Stimulated activated naive B cell treated with anti-CD40 and anti-IgM and Interleukin-4, amounts not matched to agents 10 μg/mL and 1 μg/mL and 100 μg/mL, for 72 hours (primary cell): ENCODE measurements around the gene MITF.

Experiments used
- ATAC-seq, 2 donors: fragments of 150-1000 bp; cut with Tn5 transposase; replicated peaks; 2 replicates each; pipeline ENCODE4 v1.10.0; 2021; ENCODE audit warnings: moderate library complexity in 1 of 2
- DNase-seq: peaks from one replicate; pipeline ENCODE4 v3.0.0; 2021
- H3K27ac Mint-ChIP-seq: one replicate; pipeline ENCODE4 v1.8.0; 2022; ENCODE audit warnings: mild to moderate bottlenecking, mixed read lengths
- H3K27me3 Mint-ChIP-seq, 2 donors: one replicate each; pipeline ENCODE4 v1.8.0; 2022; ENCODE audit warnings: mixed read lengths in 2 of 2
- H3K36me3 Mint-ChIP-seq, 2 donors: one replicate each; pipeline ENCODE4 v1.8.0; 2022; ENCODE audit warnings: mixed read lengths in 2 of 2, mild to moderate bottlenecking in 1 of 2
- H3K4me1 Mint-ChIP-seq, 2 donors: one replicate each; pipeline ENCODE4 v1.8.0; 2022; ENCODE audit warnings: mixed read lengths in 2 of 2, mild to moderate bottlenecking in 1 of 2
- H3K4me3 Mint-ChIP-seq, 2 donors: one replicate each; pipeline ENCODE4 v1.8.0; 2022; ENCODE audit warnings: mild to moderate bottlenecking in 2 of 2, mixed read lengths in 2 of 2, moderate library complexity in 1 of 2
- H3K9me3 Mint-ChIP-seq, 2 donors: one replicate each; pipeline ENCODE4 v1.8.0; 2022; ENCODE audit warnings: mixed read lengths in 2 of 2, mild to moderate bottlenecking in 1 of 2

Gene MITF

GRCh38 chr3:69838696-69839515, 99.6 kb downstream of the MITF start:
- ATAC-seq (no peak), DNase-seq (no peak)
- Mint-ChIP-seq H3K27me3 (peaks cover 4 to 12% of the 10 kb centered on the region in 2 donors), H3K4me1 (no peaks in the 10 kb centered on the region), H3K27ac (no peak overlapping the region), H3K9me3 (peaks cover 0 to 8% of the 10 kb centered on the region in 2 donors), H3K4me3 (no peak overlapping the region), H3K36me3 (no peaks in the 10 kb centered on the region)

GRCh38 chr3:69842351-69842750, 103.1 kb downstream of the MITF start:
- Mint-ChIP-seq H3K27ac (no peak overlapping the region), H3K27me3 (peaks cover 7 to 12% of the 10 kb centered on the region in 2 donors), H3K4me1 (no peaks in the 10 kb centered on the region), H3K36me3 (no peaks in the 10 kb centered on the region), H3K9me3 (no peaks in the 10 kb centered on the region), H3K4me3 (no peak overlapping the region)
- DNase-seq (no peak), ATAC-seq (no peak)

DNA sequence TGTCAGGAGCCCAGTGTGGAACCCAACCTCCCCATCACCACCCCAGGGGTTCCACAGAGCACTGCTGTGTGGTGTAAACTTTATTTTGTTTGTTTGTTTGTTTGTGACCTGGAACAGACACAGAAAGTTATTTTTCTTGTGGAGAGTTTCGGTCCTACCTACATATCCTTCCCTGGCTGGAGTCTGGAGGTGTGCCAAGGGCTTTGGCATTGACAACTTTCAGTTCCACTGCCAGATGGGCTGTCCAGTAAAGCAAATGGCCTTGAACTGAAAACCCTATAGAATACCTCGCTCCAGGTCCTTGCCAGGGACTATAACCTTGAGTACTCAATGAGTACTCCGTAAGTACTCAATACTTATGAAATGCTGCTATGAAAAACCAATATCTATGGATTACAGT, 103.5 kb downstream of the MITF start:
- no peak for ATAC-seq
- Mint-ChIP-seq H3K27ac (no peak overlapping the region), H3K9me3 (no peaks in the 10 kb centered on the region), H3K27me3 (peaks cover 7 to 12% of the 10 kb centered on the region in 2 donors), H3K4me3 (no peak overlapping the region), H3K36me3 (no peaks in the 10 kb centered on the region), H3K4me1 (no peaks in the 10 kb centered on the region)
- no peak for DNase-seq

DNA sequence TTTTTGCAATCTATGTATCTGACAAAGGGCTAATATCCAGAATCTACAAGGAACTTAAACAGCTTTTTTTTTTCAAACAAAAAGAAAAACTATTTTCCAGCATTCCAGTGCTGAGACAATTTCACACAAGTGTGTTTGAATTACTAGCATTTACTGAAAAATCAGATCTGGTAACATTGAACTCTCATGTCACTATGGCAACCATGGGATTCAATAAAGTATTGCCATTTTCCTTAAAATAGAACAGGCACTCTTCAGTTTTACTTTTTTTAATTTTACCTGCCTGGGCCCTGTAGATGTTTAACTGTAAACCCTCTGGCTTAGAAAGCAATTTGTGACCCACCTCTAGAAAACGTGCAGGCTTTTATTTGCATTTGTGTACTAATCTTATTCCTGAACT, 105.4 kb downstream of the MITF start:
- H3K27me3 Mint-ChIP-seq = peaks cover 5 to 7% of the 10 kb centered on the region in 2 donors
- no peaks in the 10 kb centered on the region for H3K9me3 Mint-ChIP-seq
- H3K4me3 Mint-ChIP-seq = no peak overlapping the region
- no peak overlapping the region for H3K27ac Mint-ChIP-seq
- no peaks in the 10 kb centered on the region for H3K36me3 Mint-ChIP-seq
- no peak for ATAC-seq
- DNase-seq = no peak
- H3K4me1 Mint-ChIP-seq = no peaks in the 10 kb centered on the region

- H3K27me3 Mint-ChIP-seq = peaks cover 6 to 8% of the 10 kb centered on the region in 2 donors
- no peak overlapping the region for H3K27ac Mint-ChIP-seq
- H3K4me1 Mint-ChIP-seq = no peaks in the 10 kb centered on the region
- H3K9me3 Mint-ChIP-seq = no peaks in the 10 kb centered on the region
- no peaks in the 10 kb centered on the region for H3K36me3 Mint-ChIP-seq
- DNase-seq (no peak), ATAC-seq (no peak)
- no peak overlapping the region for H3K4me3 Mint-ChIP-seq
These were observed 108.0 kb downstream of the MITF start for GRCh38 chr3:69847303-69847702.

DNA sequence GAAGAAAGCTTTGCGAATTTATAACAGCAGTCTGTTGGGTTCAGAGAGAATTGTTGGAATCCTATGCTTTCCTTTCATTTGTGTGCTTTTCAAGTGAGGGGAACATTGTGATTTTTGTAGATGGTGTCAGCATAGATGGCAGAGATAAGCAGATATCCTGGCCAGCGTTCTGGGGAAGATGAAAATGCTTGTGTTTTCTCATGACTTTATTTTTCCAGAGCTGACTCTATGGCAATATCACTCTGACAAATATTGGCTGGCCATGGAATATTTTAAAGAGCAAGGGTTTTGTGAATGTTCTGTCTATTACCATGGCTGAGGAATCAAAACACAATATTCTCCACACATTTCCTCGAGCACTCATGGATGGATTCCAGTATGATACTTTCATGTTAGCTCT, 108.8 kb downstream of the MITF start:
- Mint-ChIP-seq H3K36me3 (no peaks in the 10 kb centered on the region), H3K4me3 (no peak overlapping the region), H3K27ac (no peak overlapping the region), H3K4me1 (no peaks in the 10 kb centered on the region), H3K9me3 (no peaks in the 10 kb centered on the region), H3K27me3 (peaks cover 5 to 6% of the 10 kb centered on the region in 2 donors)
- DNase-seq (no peak), ATAC-seq (no peak)

- no peak for ATAC-seq
- no peaks in the 10 kb centered on the region for H3K9me3 Mint-ChIP-seq
- H3K36me3 Mint-ChIP-seq = no peaks in the 10 kb centered on the region
- H3K27ac Mint-ChIP-seq = no peak overlapping the region
- H3K4me1 Mint-ChIP-seq = no peaks in the 10 kb centered on the region
- H3K4me3 Mint-ChIP-seq = no peak overlapping the region
- no peak for DNase-seq
- H3K27me3 Mint-ChIP-seq = peaks cover 3 to 4% of the 10 kb centered on the region in 2 donors
These were observed 111.6 kb downstream of the MITF start for GRCh38 chr3:69850849-69851248.

- Mint-ChIP-seq H3K4me1 (no peaks in the 10 kb centered on the region), H3K27me3 (peaks cover 3 to 12% of the 10 kb centered on the region in 2 donors), H3K27ac (no peak overlapping the region), H3K4me3 (no peak overlapping the region), H3K9me3 (no peaks in the 10 kb centered on the region), H3K36me3 (no peaks in the 10 kb centered on the region)
- ATAC-seq = no peak
- DNase-seq = no peak
These were observed 113.8 kb downstream of the MITF start for GRCh38 chr3:69853027-69853426.

GRCh38 chr3:69855436-69856162, 116.3 kb downstream of the MITF start:
- Mint-ChIP-seq H3K4me3 (no peak overlapping the region), H3K27ac (no peak overlapping the region), H3K36me3 (no peaks in the 10 kb centered on the region), H3K9me3 (no peaks in the 10 kb centered on the region), H3K4me1 (no peaks in the 10 kb centered on the region), H3K27me3 (peaks cover 3 to 12% of the 10 kb centered on the region in 2 donors)
- no peak for DNase-seq
- no peak for ATAC-seq

DNA sequence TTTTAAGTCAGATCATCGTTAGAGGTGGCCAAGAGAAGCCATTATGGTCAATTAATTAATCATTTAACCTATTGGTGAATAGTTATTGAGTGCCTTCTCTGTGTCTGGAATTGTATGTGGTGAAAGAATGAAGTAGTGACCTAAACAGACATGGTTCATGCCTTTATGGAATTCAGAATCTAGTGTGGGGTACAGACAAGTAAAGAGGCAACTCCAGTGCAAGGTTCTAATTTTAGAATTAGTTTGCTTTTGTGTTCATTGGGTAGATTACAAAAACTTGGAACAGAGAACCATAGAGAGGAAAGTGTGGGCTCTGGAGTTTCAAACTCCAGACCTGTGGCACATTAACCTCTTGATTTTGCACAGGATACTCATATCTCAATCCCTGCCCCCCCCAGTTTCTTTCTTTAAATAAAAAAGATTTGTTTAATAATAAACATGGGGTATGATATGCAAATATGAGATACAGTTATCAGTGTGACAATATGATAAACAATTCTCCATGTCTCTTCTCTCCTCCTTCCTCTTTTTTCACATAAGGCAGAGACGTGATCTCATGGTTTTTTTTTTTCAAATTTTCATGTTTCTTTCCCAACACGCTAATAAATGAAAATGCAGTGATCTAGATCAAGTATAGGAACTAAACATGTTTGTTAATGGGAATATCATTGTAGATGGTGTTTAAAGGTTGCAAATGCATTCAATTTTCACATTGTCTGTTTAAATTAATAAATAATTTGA, 117.9 kb downstream of the MITF start:
- Mint-ChIP-seq H3K27ac (no peak overlapping the region), H3K36me3 (no peaks in the 10 kb centered on the region), H3K9me3 (no peaks in the 10 kb centered on the region), H3K27me3 (peaks cover 0 to 8% of the 10 kb centered on the region in 2 donors), H3K4me1 (no peaks in the 10 kb centered on the region), H3K4me3 (no peak overlapping the region)
- DNase-seq = no peak
- no peak for ATAC-seq

GRCh38 chr3:69861556-69861955, 122.3 kb downstream of the MITF start:
- Mint-ChIP-seq H3K27me3 (peaks cover 0 to 27% of the 10 kb centered on the region in 2 donors), H3K4me3 (no peak overlapping the region), H3K4me1 (no peaks in the 10 kb centered on the region), H3K9me3 (no peaks in the 10 kb centered on the region), H3K27ac (no peak overlapping the region), H3K36me3 (no peaks in the 10 kb centered on the region)
- ATAC-seq (no peak), DNase-seq (no peak)

DNA sequence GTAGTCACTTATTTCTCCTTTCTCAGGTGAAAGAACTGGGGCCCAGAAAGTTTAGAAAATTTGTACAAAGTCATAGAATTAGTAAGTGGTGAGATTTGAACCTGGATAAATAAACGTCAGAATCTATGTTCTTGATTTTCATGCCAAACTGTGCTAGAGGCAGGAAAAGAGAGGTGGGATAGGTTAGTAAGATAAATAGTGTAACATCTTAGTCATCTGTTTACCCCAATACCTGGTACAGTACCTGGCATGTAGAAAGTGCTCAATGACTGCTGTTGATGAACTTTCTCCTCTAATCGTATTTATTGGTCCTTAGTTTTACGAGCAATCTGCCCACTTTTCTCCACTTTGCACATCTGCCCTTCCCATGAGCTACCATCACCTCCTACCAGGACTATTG, 124.9 kb downstream of the MITF start:
- no peak for ATAC-seq
- Mint-ChIP-seq H3K4me1 (no peaks in the 10 kb centered on the region), H3K36me3 (no peaks in the 10 kb centered on the region), H3K27ac (no peak overlapping the region), H3K4me3 (no peak overlapping the region), H3K9me3 (no peaks in the 10 kb centered on the region), H3K27me3 (peaks cover 5 to 18% of the 10 kb centered on the region in 2 donors)
- DNase-seq = no peak

GRCh38 chr3:69864766-69865165, 125.5 kb downstream of the MITF start:
- H3K27me3 Mint-ChIP-seq = peaks cover 5 to 18% of the 10 kb centered on the region in 2 donors
- no peak for DNase-seq
- no peaks in the 10 kb centered on the region for H3K4me1 Mint-ChIP-seq
- no peak overlapping the region for H3K4me3 Mint-ChIP-seq
- H3K27ac Mint-ChIP-seq = no peak overlapping the region
- H3K9me3 Mint-ChIP-seq = no peaks in the 10 kb centered on the region
- ATAC-seq = no peak
- no peaks in the 10 kb centered on the region for H3K36me3 Mint-ChIP-seq

GRCh38 chr3:69865925-69866679, 126.8 kb downstream of the MITF start:
- ATAC-seq (no peak), DNase-seq (no peak)
- H3K4me1 Mint-ChIP-seq = no peaks in the 10 kb centered on the region
- no peaks in the 10 kb centered on the region for H3K9me3 Mint-ChIP-seq
- H3K36me3 Mint-ChIP-seq = no peaks in the 10 kb centered on the region
- H3K4me3 Mint-ChIP-seq = no peak overlapping the region
- peaks cover 5 to 18% of the 10 kb centered on the region in 2 donors for H3K27me3 Mint-ChIP-seq
- no peak overlapping the region for H3K27ac Mint-ChIP-seq
